KMS-11 (cell line): Measurements from ENCODE around the gene ZNF425.

Source experiments
- H2AFZ ChIP-seq: fragments of 200-600 bp; sonication (generic); 2 replicates; pipeline ENCODE4 v1.6.1; 2016; ENCODE audit warnings: antibody characterized with exemption, mixed run types, low read depth
- H3K27ac ChIP-seq: fragments of 200-600 bp; sonication (generic); 2 replicates; pipeline ENCODE4 v1.6.1; 2016; ENCODE audit warnings: mild to moderate bottlenecking, mixed run types
- H3K27me3 ChIP-seq: fragments of 200-600 bp; sonication (generic); 2 replicates; pipeline ENCODE4 v1.6.1; 2017; ENCODE audit warnings: mild to moderate bottlenecking, low read depth, mixed run types, moderate library complexity; ENCODE audit not compliant: insufficient read depth
- H3K36me3 ChIP-seq: fragments of 200-600 bp; sonication (generic); 2 replicates; pipeline ENCODE4 v1.6.1; 2017; ENCODE audit warnings: mild to moderate bottlenecking, mixed run types; ENCODE audit not compliant: insufficient read depth
- H3K4me1 ChIP-seq: fragments of 200-600 bp; sonication (generic); 2 replicates; pipeline ENCODE4 v1.6.1; 2016; ENCODE audit warnings: mild to moderate bottlenecking, low read depth, mixed run types; ENCODE audit not compliant: poor library complexity, severe bottlenecking
- H3K4me2 ChIP-seq: fragments of 200-600 bp; sonication (generic); 2 replicates; pipeline ENCODE4 v1.7.0; 2016; ENCODE audit warnings: mild to moderate bottlenecking, mixed run types
- H3K4me3 ChIP-seq: fragments of 200-600 bp; sonication (generic); IDR thresholded peaks from 2 replicates; pipeline ENCODE4 v1.6.1; 2017; ENCODE audit warnings: low read depth, low read length, mixed read lengths; ENCODE audit not compliant: insufficient read depth
- H3K79me2 ChIP-seq: fragments of 200-600 bp; sonication (generic); 2 replicates; pipeline ENCODE4 v1.6.1; 2016; ENCODE audit warnings: low read depth, mixed run types; ENCODE audit not compliant: insufficient read depth
- H3K9ac ChIP-seq: fragments of 200-600 bp; sonication (generic); 2 replicates; pipeline ENCODE4 v1.6.1; 2016; ENCODE audit warnings: mild to moderate bottlenecking, mixed run types
- H4K20me1 ChIP-seq: fragments of 200-600 bp; sonication (generic); 2 replicates; pipeline ENCODE4 v1.6.1; 2016; ENCODE audit warnings: mild to moderate bottlenecking, mixed run types; ENCODE audit not compliant: insufficient read depth
- TF ChIP-seq, protein P1 (sequence below): fragments of 200-600 bp; sonication (generic); conservative IDR thresholded peaks from 2 replicates; pipeline ENCODE4 v1.6.1; 2017; ENCODE audit warnings: low read depth, mild to moderate bottlenecking, antibody characterized with exemption, low read length, moderate library complexity, mixed read lengths

The ZNF425 gene

GRCh38 chr7:149104214-149104613 lies 21.9 kb downstream of the ZNF425 start:
- Histone ChIP-seq H3K4me1 (peaks cover 16% of the 10 kb centered on the region), H3K9ac (no peak overlapping the region), H3K27ac (no peak overlapping the region), H3K36me3 (no peaks in the 10 kb centered on the region), H4K20me1 (no peaks in the 10 kb centered on the region), H3K4me2 (no peak overlapping the region), H3K4me3 (no peak overlapping the region), H3K27me3 (no peaks in the 10 kb centered on the region), H3K79me2 (no peaks in the 10 kb centered on the region), H2AFZ (no peak overlapping the region)
- TF ChIP-seq, protein P1, sequence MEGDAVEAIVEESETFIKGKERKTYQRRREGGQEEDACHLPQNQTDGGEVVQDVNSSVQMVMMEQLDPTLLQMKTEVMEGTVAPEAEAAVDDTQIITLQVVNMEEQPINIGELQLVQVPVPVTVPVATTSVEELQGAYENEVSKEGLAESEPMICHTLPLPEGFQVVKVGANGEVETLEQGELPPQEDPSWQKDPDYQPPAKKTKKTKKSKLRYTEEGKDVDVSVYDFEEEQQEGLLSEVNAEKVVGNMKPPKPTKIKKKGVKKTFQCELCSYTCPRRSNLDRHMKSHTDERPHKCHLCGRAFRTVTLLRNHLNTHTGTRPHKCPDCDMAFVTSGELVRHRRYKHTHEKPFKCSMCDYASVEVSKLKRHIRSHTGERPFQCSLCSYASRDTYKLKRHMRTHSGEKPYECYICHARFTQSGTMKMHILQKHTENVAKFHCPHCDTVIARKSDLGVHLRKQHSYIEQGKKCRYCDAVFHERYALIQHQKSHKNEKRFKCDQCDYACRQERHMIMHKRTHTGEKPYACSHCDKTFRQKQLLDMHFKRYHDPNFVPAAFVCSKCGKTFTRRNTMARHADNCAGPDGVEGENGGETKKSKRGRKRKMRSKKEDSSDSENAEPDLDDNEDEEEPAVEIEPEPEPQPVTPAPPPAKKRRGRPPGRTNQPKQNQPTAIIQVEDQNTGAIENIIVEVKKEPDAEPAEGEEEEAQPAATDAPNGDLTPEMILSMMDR, result no peak

GRCh38 chr7:149103424-149103823 lies 22.7 kb downstream of the ZNF425 start:
- Histone ChIP-seq H3K9ac (no peak overlapping the region), H2AFZ (no peak overlapping the region), H3K36me3 (no peaks in the 10 kb centered on the region), H3K4me3 (no peak overlapping the region), H3K4me2 (no peak overlapping the region), H3K79me2 (no peaks in the 10 kb centered on the region), H3K4me1 (peaks cover 11% of the 10 kb centered on the region), H3K27me3 (no peaks in the 10 kb centered on the region), H3K27ac (no peak overlapping the region), H4K20me1 (no peaks in the 10 kb centered on the region)
- TF ChIP-seq, protein P1, result no peak

GRCh38 chr7:149102666-149103065 lies 23.5 kb downstream of the ZNF425 start:
- H3K27me3 ChIP-seq, result no peaks in the 10 kb centered on the region
- no peak overlapping the region for H3K4me3 ChIP-seq
- H2AFZ ChIP-seq, result no peak overlapping the region
- no peak overlapping the region for H3K9ac ChIP-seq
- H3K4me2 ChIP-seq, result no peak overlapping the region
- H3K36me3 ChIP-seq, result no peaks in the 10 kb centered on the region
- peaks cover 3% of the 10 kb centered on the region for H3K4me1 ChIP-seq
- no peak overlapping the region for H3K27ac ChIP-seq
- H4K20me1 ChIP-seq, result no peaks in the 10 kb centered on the region
- TF ChIP-seq, protein P1, result no peak
- no peaks in the 10 kb centered on the region for H3K79me2 ChIP-seq

GRCh38 chr7:149100821-149101220 lies 25.3 kb downstream of the ZNF425 start:
- Histone ChIP-seq H3K27ac (no peak overlapping the region), H4K20me1 (no peaks in the 10 kb centered on the region), H3K4me3 (no peak overlapping the region), H3K9ac (no peak overlapping the region), H3K4me2 (no peak overlapping the region), H3K4me1 (no peaks in the 10 kb centered on the region), H3K36me3 (no peaks in the 10 kb centered on the region), H2AFZ (no peak overlapping the region), H3K79me2 (no peaks in the 10 kb centered on the region), H3K27me3 (no peaks in the 10 kb centered on the region)
- TF ChIP-seq, protein P1, result no peak

- H2AFZ ChIP-seq, result no peak overlapping the region
- no peaks in the 10 kb centered on the region for H3K79me2 ChIP-seq
- TF ChIP-seq, protein P1, result no peak
- no peak overlapping the region for H3K9ac ChIP-seq
- no peak overlapping the region for H3K4me2 ChIP-seq
- H3K36me3 ChIP-seq, result no peaks in the 10 kb centered on the region
- H3K4me1 ChIP-seq, result no peaks in the 10 kb centered on the region
- H3K27me3 ChIP-seq, result no peaks in the 10 kb centered on the region
- no peaks in the 10 kb centered on the region for H4K20me1 ChIP-seq
- no peak overlapping the region for H3K4me3 ChIP-seq
- H3K27ac ChIP-seq, result no peak overlapping the region
Observed at GRCh38 chr7:149099058-149099457, 27.1 kb downstream of the ZNF425 start.
